ENCODE data around the gene MAB21L3. TPM values are rescaled to one million over a fixed set of nuclear protein-coding genes. Genes with fewer than 3 reads are reported as not detected.

MAB21L3 gene
- total RNA-seq, 1 donor from 2014 or later, result 1.2 TPM

DNA sequence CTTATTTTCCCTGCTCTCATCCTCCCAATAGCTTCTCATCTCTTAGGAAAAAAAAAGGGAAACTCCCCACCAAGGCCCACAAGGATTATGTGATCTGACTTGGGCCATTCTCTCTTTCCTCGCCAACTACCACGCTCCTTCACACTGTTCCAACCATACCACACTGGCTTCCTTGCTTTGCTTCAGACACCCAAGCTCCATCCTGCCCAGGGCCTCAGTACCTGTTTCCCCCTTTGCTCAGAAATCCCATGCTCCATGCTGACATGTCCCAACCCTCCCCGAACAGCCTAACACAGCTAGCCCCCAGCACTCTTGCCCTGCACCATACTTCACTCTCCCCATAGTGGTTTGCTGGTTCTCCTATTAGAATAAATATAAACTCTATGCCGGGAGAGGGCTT lies 39.2 kb downstream of the MAB21L3 start:
- no peaks in the 10 kb centered on the region for H3K27me3 ChIP-seq (ENCODE audit: low read depth)
- ATAC-seq (no peak), DNase-seq (no peak)
- intact Hi-C loops (cut with DNase I), result no loop called here
- TF ChIP-seq, protein P1, sequence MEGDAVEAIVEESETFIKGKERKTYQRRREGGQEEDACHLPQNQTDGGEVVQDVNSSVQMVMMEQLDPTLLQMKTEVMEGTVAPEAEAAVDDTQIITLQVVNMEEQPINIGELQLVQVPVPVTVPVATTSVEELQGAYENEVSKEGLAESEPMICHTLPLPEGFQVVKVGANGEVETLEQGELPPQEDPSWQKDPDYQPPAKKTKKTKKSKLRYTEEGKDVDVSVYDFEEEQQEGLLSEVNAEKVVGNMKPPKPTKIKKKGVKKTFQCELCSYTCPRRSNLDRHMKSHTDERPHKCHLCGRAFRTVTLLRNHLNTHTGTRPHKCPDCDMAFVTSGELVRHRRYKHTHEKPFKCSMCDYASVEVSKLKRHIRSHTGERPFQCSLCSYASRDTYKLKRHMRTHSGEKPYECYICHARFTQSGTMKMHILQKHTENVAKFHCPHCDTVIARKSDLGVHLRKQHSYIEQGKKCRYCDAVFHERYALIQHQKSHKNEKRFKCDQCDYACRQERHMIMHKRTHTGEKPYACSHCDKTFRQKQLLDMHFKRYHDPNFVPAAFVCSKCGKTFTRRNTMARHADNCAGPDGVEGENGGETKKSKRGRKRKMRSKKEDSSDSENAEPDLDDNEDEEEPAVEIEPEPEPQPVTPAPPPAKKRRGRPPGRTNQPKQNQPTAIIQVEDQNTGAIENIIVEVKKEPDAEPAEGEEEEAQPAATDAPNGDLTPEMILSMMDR (IDR thresholded peaks at IDR 0.05), result no peak
- no peaks in the 10 kb centered on the region for H3K9me3 ChIP-seq
- H3K27ac ChIP-seq, result no peak overlapping the region
- H3K4me3 ChIP-seq, result no peak overlapping the region
- H3K36me3 ChIP-seq, result no peaks in the 10 kb centered on the region
- H3K4me1 ChIP-seq, result peaks cover 16% of the 10 kb centered on the region

DNA sequence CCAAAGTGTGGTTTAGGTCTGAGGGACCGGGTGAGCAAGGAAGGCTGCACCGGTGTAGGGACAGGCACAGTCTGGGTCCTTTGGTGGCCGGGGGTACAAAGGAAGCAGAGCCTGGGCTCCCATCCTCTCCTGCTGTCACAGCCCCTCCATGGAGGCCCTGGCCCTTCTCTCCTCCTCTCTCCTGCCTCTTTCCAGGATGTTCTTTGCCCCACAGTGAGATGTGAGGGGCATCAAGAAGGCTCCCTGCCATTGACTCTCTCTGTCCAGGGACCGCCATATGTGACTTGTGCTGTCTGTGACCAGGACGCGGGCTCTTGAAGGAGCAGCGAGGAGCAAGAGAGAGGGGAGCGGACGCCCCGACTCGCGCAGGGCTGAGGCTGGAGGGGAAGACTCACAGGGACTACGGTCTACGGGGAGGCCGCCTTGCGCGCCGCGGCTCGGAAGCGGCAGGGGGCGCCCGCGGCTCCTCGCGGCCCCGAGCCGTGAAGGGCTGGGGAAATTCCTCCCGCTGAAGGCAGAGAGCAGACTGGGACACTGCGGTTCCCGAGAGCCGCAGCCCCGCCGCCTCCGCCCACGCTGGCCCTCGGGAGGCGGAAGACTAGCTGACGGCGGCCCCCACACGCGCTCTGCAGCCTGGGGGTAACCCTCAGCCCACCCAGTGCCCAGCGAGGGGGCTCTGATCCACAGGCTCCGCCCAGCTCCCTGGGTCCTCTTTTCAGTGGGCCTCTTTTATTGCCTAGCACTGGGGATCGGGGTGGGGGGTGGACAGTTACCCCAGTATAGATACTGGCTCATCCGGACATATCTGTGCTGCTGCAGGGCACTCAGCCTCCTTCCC lies 40.8 kb downstream of the MAB21L3 start:
- Histone ChIP-seq H3K4me3 (peak overlapping the region; percentile 53), H3K9me3 (no peaks in the 10 kb centered on the region), H3K27ac (peak overlapping the region; percentile 78), H3K36me3 (no peaks in the 10 kb centered on the region), H3K27me3 (ENCODE audit: low read depth) (no peaks in the 10 kb centered on the region), H3K4me1 (peaks cover 16% of the 10 kb centered on the region)
- DNase-seq (peak; percentile 80), ATAC-seq (peak; percentile 97 to 98)
- intact Hi-C loops (cut with DNase I), result no loop called here
- TF ChIP-seq, protein P1 (IDR thresholded peaks at IDR 0.05), result peak; percentile 95

DNA sequence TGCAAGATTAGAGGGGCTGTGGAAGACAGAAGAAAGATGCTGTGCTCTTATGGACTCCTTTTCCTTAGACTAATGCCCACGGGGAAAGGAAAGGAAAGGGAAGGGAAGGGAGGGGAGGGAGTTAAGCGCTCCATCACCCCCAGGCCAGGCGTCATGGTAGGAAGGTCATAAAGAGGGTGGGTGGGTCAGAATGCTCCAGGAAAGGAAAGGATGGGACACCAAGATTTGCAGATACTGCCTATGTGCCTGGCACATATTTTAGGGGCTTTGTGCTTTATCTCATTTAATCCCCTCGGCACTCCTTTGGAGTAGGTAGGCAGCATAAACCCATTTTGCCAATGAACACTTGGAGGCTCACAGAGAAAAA lies 41.4 kb downstream of the MAB21L3 start:
- H3K4me3 ChIP-seq, result peak overlapping the region; percentile 53

DNA sequence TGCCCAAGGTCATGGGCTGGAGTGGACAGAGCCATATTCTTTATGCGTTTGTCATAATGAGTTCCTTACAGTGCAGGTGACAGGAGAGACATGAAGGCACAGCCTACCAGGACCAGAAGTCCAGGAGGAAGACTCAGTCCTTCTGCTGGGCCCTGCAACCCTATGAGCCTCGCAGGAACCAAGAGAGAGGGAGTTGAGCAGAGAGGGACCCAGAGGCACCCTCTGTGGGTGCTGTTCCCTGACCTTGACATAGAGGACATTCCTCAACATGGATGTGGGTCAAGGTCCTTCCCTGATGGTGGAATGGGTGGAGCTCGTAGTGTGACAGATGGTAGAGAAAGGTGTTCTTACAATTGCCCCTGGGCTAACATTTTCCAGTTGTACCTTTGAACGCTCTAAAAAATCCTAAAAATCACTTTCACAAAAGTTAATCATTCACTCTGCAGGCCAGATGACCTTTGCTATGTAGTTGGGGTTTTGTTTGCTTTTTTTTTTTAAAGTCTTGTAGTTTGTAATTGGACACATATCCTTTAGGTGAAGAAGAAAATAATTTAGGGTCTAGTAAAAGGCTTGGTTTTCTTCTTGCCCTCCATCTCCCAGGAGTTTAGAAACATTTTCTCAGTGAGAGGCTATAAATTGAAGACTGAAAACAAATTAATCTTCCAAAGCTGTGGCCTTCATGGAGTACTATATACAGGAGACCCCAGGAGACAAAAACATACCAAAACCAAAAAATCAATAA lies 41.9 kb downstream of the MAB21L3 start:
- Histone ChIP-seq H3K36me3 (no peaks in the 10 kb centered on the region), H3K4me3 (no peak overlapping the region), H3K9me3 (no peaks in the 10 kb centered on the region), H3K4me1 (peaks cover 16% of the 10 kb centered on the region), H3K27ac (no peak overlapping the region), H3K27me3 (ENCODE audit: low read depth) (no peaks in the 10 kb centered on the region)
- TF ChIP-seq, protein P1 (IDR thresholded peaks at IDR 0.05), result no peak
- no peak for DNase-seq
- ATAC-seq, result no peak
- intact Hi-C loops (cut with DNase I), result no loop called here

More for the DNA sequence above, 41.4 kb downstream of the MAB21L3 start:
- no peaks in the 10 kb centered on the region for H3K36me3 ChIP-seq
- H3K27ac ChIP-seq, result peak overlapping the region; percentile 78
- no peaks in the 10 kb centered on the region for H3K27me3 ChIP-seq (ENCODE audit: low read depth)
- H3K9me3 ChIP-seq, result no peaks in the 10 kb centered on the region
- TF ChIP-seq, protein P1 (IDR thresholded peaks at IDR 0.05), result no peak
- intact Hi-C loops (cut with DNase I), result no loop called here
- DNase-seq, result no peak
- peaks cover 16% of the 10 kb centered on the region for H3K4me1 ChIP-seq
- ATAC-seq, result no peak

DNA sequence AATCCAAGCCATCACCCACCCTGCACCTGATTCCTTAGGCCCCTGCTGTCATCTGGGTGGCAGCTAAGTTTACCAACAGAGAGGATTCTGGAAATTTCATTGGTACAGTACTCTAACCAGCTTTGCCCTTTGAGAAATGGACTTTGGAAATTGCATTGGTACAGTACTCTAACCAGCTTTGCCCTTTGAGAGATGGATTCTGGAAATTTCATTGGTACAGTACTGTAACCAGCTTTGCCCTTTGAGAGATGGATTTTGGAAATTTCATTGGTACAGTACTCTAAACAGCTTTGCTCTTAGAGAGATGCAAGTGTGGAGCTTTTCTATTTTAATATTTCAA lies 42.5 kb downstream of the MAB21L3 start:
- no peak overlapping the region for H3K27ac ChIP-seq
- ATAC-seq (no peak), DNase-seq (no peak)
- H3K4me3 ChIP-seq, result no peak overlapping the region
- no peaks in the 10 kb centered on the region for H3K36me3 ChIP-seq
- no peaks in the 10 kb centered on the region for H3K9me3 ChIP-seq
- no peaks in the 10 kb centered on the region for H3K27me3 ChIP-seq (ENCODE audit: low read depth)
- TF ChIP-seq, protein P1 (IDR thresholded peaks at IDR 0.05), result no peak
- peaks cover 16% of the 10 kb centered on the region for H3K4me1 ChIP-seq
- intact Hi-C loops (cut with DNase I), result no loop called here

All from lower lobe of right lung (tissue), 2 donors.